PC-9 (cell line): Measurements from ENCODE around the gene SPI1. TPM values are rescaled to one million over a fixed set of nuclear protein-coding genes. Genes with fewer than 3 reads are reported as not detected.

Experiments
- BruUV-seq: library from RNA; stranded (reverse); fragments of 400-500 nt; replicated peaks from 2 replicates; lab custom pipeline; 2021; lab: Mats Ljungman, UMichigan
- CTCF ChIA-PET: fragments of 300-600 bp; sonication (Branson Sonifier 250); formaldehyde crosslinking; loops from one replicate; lab custom pipeline; 2022; ENCODE audit warnings: antibody characterized with exemption; lab: Charles Lee
- POLR2A ChIA-PET: fragments of 300-600 bp; sonication (Branson Sonifier 250); formaldehyde crosslinking; loops from one replicate; lab custom pipeline; 2022; ENCODE audit warnings: antibody characterized with exemption; ENCODE audit not compliant: unreplicated experiment; lab: Charles Lee
- DNase-seq, 2 experiments: peaks; one replicate each; pipeline versions ENCODE4 v3.0.0 to v3.0.0-alpha.2; 2015 to 2022; ENCODE audit warnings: mixed read lengths in 1 of 2
- H2AFZ ChIP-seq: fragments of 200-600 bp; sonication (generic); 2 replicates; pipeline ENCODE4 v1.8.1; 2017; ENCODE audit warnings: antibody characterized with exemption
- H3F3A ChIP-seq: fragments of 200-600 bp; sonication (generic); 2 replicates; pipeline ENCODE4 v1.8.1; 2017; ENCODE audit warnings: antibody characterized with exemption, mild to moderate bottlenecking, low read depth; ENCODE audit not compliant: insufficient read depth
- H3K27ac ChIP-seq: fragments of 200-600 bp; sonication (generic); 2 replicates; pipeline ENCODE4 v1.6.1; 2016; ENCODE audit warnings: mixed run types
- H3K27me3 ChIP-seq: fragments of 200-600 bp; sonication (generic); 2 replicates; pipeline ENCODE4 v1.6.1; 2016; ENCODE audit warnings: low read depth, mixed run types; ENCODE audit not compliant: insufficient read depth
- H3K36me3 ChIP-seq: fragments of 200-600 bp; sonication (generic); 2 replicates; pipeline ENCODE4 v1.6.1; 2016; ENCODE audit warnings: low read depth, mixed run types
- H3K4me1 ChIP-seq: fragments of 200-600 bp; sonication (generic); replicated peaks from 2 replicates; pipeline ENCODE4 v1.6.1; 2016; ENCODE audit warnings: mixed run types; ENCODE audit not compliant: insufficient read depth
- H3K4me2 ChIP-seq: fragments of 200-600 bp; sonication (generic); 2 replicates; pipeline ENCODE4 v1.6.1; 2017; ENCODE audit warnings: mixed run types
- H3K4me3 ChIP-seq: fragments of 200-600 bp; sonication (generic); 2 replicates; pipeline ENCODE4 v1.6.1; 2016; ENCODE audit warnings: mixed run types
- H3K79me2 ChIP-seq: fragments of 200-600 bp; sonication (generic); 2 replicates; pipeline ENCODE4 v1.6.1; 2017; ENCODE audit warnings: low read depth, mixed run types
- H3K9me2 ChIP-seq: fragments of 200-600 bp; sonication (generic); 2 replicates; pipeline ENCODE4 v1.8.1; 2017; ENCODE audit warnings: mild to moderate bottlenecking; ENCODE audit not compliant: insufficient read depth
- H3K9me3 ChIP-seq: fragments of 200-600 bp; sonication (generic); 2 replicates; pipeline ENCODE4 v1.8.1; 2016; ENCODE audit warnings: low read depth; ENCODE audit not compliant: insufficient read depth
- H4K20me1 ChIP-seq: fragments of 200-600 bp; sonication (generic); 2 replicates; pipeline ENCODE4 v1.8.1; 2017; ENCODE audit not compliant: insufficient read depth
- EZH2 ChIP-seq: fragments of 200-600 bp; sonication (generic); IDR thresholded peaks from 2 replicates; pipeline ENCODE4 v1.8.0; 2017; ENCODE audit warnings: antibody characterized with exemption, low read depth
- intact Hi-C: fragments of 100-400 bp; cut with micrococcal nuclease; formaldehyde crosslinking; loops from one replicate; pipeline ENCODE4 v1.10.0; 2022; ENCODE audit not compliant: unreplicated experiment
- total RNA-seq: library from RNA; stranded (reverse); gene quantifications from 2 replicates; pipeline ENCODE4 v1.2.3, GENCODE V29; 2021
- TF ChIP-seq, protein P1 (sequence below): fragments of 200-600 bp; sonication (generic); conservative IDR thresholded peaks from 2 replicates; pipeline ENCODE4 v1.6.1; 2017; ENCODE audit warnings: mixed run types, antibody characterized with exemption, mild to moderate bottlenecking, moderate library complexity

The SPI1 gene
- total RNA-seq, 1 experiment from 2014 or later: not detected

- H3K4me1 ChIP-seq: no peaks in the 10 kb centered on the region
- H3K9me3 ChIP-seq: no peaks in the 10 kb centered on the region
- no peak overlapping the region for H2AFZ ChIP-seq
- H3K27ac ChIP-seq: no peak overlapping the region
- no TSS peak for BruUV-seq
- CTCF ChIA-PET: no interaction called here
- H3K4me3 ChIP-seq: no peak overlapping the region
- no peak overlapping the region for H3K4me2 ChIP-seq
- no peaks in the 10 kb centered on the region for H4K20me1 ChIP-seq
- no peaks in the 10 kb centered on the region for H3K27me3 ChIP-seq
- intact Hi-C loops: no loop called here
- TF ChIP-seq, protein P1, sequence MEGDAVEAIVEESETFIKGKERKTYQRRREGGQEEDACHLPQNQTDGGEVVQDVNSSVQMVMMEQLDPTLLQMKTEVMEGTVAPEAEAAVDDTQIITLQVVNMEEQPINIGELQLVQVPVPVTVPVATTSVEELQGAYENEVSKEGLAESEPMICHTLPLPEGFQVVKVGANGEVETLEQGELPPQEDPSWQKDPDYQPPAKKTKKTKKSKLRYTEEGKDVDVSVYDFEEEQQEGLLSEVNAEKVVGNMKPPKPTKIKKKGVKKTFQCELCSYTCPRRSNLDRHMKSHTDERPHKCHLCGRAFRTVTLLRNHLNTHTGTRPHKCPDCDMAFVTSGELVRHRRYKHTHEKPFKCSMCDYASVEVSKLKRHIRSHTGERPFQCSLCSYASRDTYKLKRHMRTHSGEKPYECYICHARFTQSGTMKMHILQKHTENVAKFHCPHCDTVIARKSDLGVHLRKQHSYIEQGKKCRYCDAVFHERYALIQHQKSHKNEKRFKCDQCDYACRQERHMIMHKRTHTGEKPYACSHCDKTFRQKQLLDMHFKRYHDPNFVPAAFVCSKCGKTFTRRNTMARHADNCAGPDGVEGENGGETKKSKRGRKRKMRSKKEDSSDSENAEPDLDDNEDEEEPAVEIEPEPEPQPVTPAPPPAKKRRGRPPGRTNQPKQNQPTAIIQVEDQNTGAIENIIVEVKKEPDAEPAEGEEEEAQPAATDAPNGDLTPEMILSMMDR: no peak
- no peak for TF ChIP-seq EZH2
- H3K9me2 ChIP-seq: no peaks in the 10 kb centered on the region
- DNase-seq: no peak
- POLR2A ChIA-PET: no interaction called here
- no peaks in the 10 kb centered on the region for H3K36me3 ChIP-seq
- no peaks in the 10 kb centered on the region for H3F3A ChIP-seq
- no peaks in the 10 kb centered on the region for H3K79me2 ChIP-seq
These were observed 12.3 kb downstream of the SPI1 start for GRCh38 chr11:47366020-47366490.

DNA sequence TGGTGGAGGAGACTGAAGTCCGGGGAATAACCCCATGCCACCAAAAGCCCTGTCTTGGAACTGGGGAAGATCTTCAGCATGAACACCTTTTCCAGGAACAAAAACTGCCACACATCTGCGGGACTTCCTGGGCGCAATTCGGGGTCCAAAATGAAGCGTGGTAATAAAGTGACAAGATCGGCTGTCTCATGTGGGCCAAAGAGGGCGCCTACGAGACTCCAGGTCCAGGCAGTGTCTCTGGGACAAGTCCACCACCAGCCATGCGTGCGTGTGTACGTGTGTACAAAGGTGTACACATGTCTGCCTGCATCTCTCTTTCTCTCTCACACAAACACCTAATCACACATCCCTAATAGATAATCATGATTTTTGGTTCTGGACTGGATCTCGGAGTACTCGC, 16.9 kb downstream of the SPI1 start:
- peak in 1 of 2 experiments; percentile 30 for DNase-seq
- H3K4me1 ChIP-seq: no peaks in the 10 kb centered on the region
- ChIA-PET CTCF (no interaction called here), POLR2A (no interaction called here)
- H3K9me3 ChIP-seq: no peaks in the 10 kb centered on the region
- no TSS peak for BruUV-seq
- no peaks in the 10 kb centered on the region for H3K9me2 ChIP-seq
- H4K20me1 ChIP-seq: no peaks in the 10 kb centered on the region
- TF ChIP-seq, protein P1: no peak
- TF ChIP-seq EZH2: no peak
- H3K36me3 ChIP-seq: no peaks in the 10 kb centered on the region
- intact Hi-C loops: no loop called here
- H3K4me3 ChIP-seq: no peak overlapping the region
- no peaks in the 10 kb centered on the region for H3K79me2 ChIP-seq
- H3K27ac ChIP-seq: no peak overlapping the region
- peaks cover 17% of the 10 kb centered on the region; the same call in 1 of the 2 replicates for H3F3A ChIP-seq
- H2AFZ ChIP-seq: no peak overlapping the region
- no peak overlapping the region for H3K4me2 ChIP-seq
- no peaks in the 10 kb centered on the region for H3K27me3 ChIP-seq

- intact Hi-C loops: no loop called here
- Histone ChIP-seq H3K9me3 (no peaks in the 10 kb centered on the region), H3K79me2 (no peaks in the 10 kb centered on the region), H3K4me2 (no peak overlapping the region), H3K4me3 (no peak overlapping the region), H2AFZ (no peak overlapping the region), H3K36me3 (no peaks in the 10 kb centered on the region), H3F3A (peaks cover 28% of the 10 kb centered on the region; the same call in 1 of the 2 replicates), H3K27ac (no peak overlapping the region), H4K20me1 (no peaks in the 10 kb centered on the region), H3K27me3 (no peaks in the 10 kb centered on the region), H3K9me2 (no peaks in the 10 kb centered on the region), H3K4me1 (no peaks in the 10 kb centered on the region)
- ChIA-PET POLR2A (interaction anchor here (0.7 kb wide), 1 partner anchor 86 kb away, joined by 4 read pairs; no protein-coding TSS in a partner anchor), CTCF (no interaction called here)
- DNase-seq: no peak
- no TSS peak for BruUV-seq
- TF ChIP-seq, protein P1: no peak
These were observed 18.0 kb downstream of the SPI1 start for GRCh38 chr11:47360341-47360740.
